H9 (cell line): ENCODE measurements around the gene ZIM2. TPM values are rescaled to one million over a fixed set of nuclear protein-coding genes. Genes with fewer than 3 reads are reported as not detected.

Experiments used
- DNase-seq: peaks from one replicate; pipeline ENCODE4 v3.0.0-alpha.2; 2017
- H2AFZ ChIP-seq: one replicate; pipeline ENCODE4 v1.6.1; 2013; ENCODE audit warnings: mild to moderate bottlenecking, low read length, control low read depth, moderate library complexity
- H2AK5ac ChIP-seq: 2 replicates; pipeline ENCODE4 v1.6.1; 2013; ENCODE audit warnings: low read length, control low read depth, mixed read lengths; ENCODE audit not compliant: insufficient read length
- H2BK120ac ChIP-seq: one replicate; pipeline ENCODE4 v1.6.1; 2013; ENCODE audit warnings: low read depth, mild to moderate bottlenecking, low read length, control low read depth, inconsistent platforms; ENCODE audit not compliant: poor library complexity, severe bottlenecking
- H2BK12ac ChIP-seq: 2 replicates; pipeline ENCODE4 v1.6.1; 2013; ENCODE audit warnings: low read length, control low read depth, mixed read lengths, low read depth; ENCODE audit not compliant: insufficient read length
- H2BK15ac ChIP-seq: 2 replicates; pipeline ENCODE4 v1.6.1; 2013; ENCODE audit warnings: low read depth, low read length, control low read depth
- H2BK20ac ChIP-seq: one replicate; pipeline ENCODE4 v1.6.1; 2013; ENCODE audit warnings: low read depth, mild to moderate bottlenecking, low read length, control low read depth, inconsistent platforms; ENCODE audit not compliant: poor library complexity, severe bottlenecking
- H2BK5ac ChIP-seq: 2 replicates; pipeline ENCODE4 v1.6.1; 2013; ENCODE audit warnings: low read length, control low read depth, mixed read lengths; ENCODE audit not compliant: insufficient read length
- H3K14ac ChIP-seq: 2 replicates; pipeline ENCODE4 v1.6.1; 2013; ENCODE audit warnings: low read length, control low read depth; ENCODE audit not compliant: insufficient read depth
- H3K18ac ChIP-seq: 2 replicates; pipeline ENCODE4 v1.6.1; 2013; ENCODE audit warnings: low read depth, mild to moderate bottlenecking, mixed read lengths, low read length, control low read depth; ENCODE audit not compliant: insufficient read length
- H3K23ac ChIP-seq: 2 replicates; pipeline ENCODE4 v1.6.1; 2013; ENCODE audit warnings: low read length, control low read depth, mixed read lengths, low read depth; ENCODE audit not compliant: insufficient read length
- H3K23me2 ChIP-seq: 2 replicates; pipeline ENCODE4 v1.6.1; 2013; ENCODE audit warnings: low read depth, mild to moderate bottlenecking, mixed read lengths, low read length, control low read depth; ENCODE audit not compliant: insufficient read length, poor library complexity, severe bottlenecking
- H3K27ac ChIP-seq: 2 replicates; pipeline ENCODE4 v1.5.1; 2013; ENCODE audit warnings: low read length, control low read depth, mixed read lengths, low read depth; ENCODE audit not compliant: insufficient read length
- H3K27me3 ChIP-seq: 2 replicates; pipeline ENCODE4 v1.6.1; 2013; ENCODE audit warnings: low read length, control low read depth, inconsistent platforms; ENCODE audit not compliant: insufficient read depth
- H3K4ac ChIP-seq: 2 replicates; pipeline ENCODE4 v1.6.1; 2013; ENCODE audit warnings: low read depth, mild to moderate bottlenecking, control low read depth, inconsistent platforms, low read length, moderate library complexity
- H3K4me1 ChIP-seq: 2 replicates; pipeline ENCODE4 v1.6.1; 2013; ENCODE audit warnings: low read length, control low read depth, inconsistent platforms; ENCODE audit not compliant: insufficient read depth
- H3K4me2 ChIP-seq: 2 replicates; pipeline ENCODE4 v1.6.1; 2013; ENCODE audit warnings: low read length, control low read depth, mixed read lengths; ENCODE audit not compliant: insufficient read length, insufficient read depth
- H3K56ac ChIP-seq: 2 replicates; pipeline ENCODE4 v1.6.1; 2013; ENCODE audit warnings: low read depth, mild to moderate bottlenecking, mixed read lengths, low read length, control low read depth; ENCODE audit not compliant: insufficient read length
- H3K79me1 ChIP-seq: 2 replicates; pipeline ENCODE4 v1.6.1; 2013; ENCODE audit warnings: low read depth, mild to moderate bottlenecking, moderate library complexity, low read length, control low read depth, inconsistent platforms; ENCODE audit not compliant: insufficient read depth, poor library complexity, severe bottlenecking
- H3K79me2 ChIP-seq: 2 replicates; pipeline ENCODE4 v1.6.1; 2013; ENCODE audit warnings: low read length, control low read depth, inconsistent platforms; ENCODE audit not compliant: insufficient read depth
- H3K9ac ChIP-seq: 2 replicates; pipeline ENCODE4 v1.6.1; 2013; ENCODE audit warnings: low read length, control low read depth, mixed read lengths; ENCODE audit not compliant: insufficient read length; ENCODE audit errors: extremely low read depth
- H3K9me3 ChIP-seq: one replicate; pipeline ENCODE4 v1.6.1; 2013; ENCODE audit warnings: low read depth, low read length, inconsistent platforms; ENCODE audit not compliant: control insufficient read depth
- H3T11ph ChIP-seq: one replicate; pipeline ENCODE4 v1.6.1; 2013; ENCODE audit warnings: mild to moderate bottlenecking, low read length, control low read depth, inconsistent platforms
- H4K20me1 ChIP-seq: one replicate; pipeline ENCODE4 v1.6.1; 2013; ENCODE audit not compliant: control insufficient read depth, insufficient read length, insufficient read depth
- H4K5ac ChIP-seq: 2 replicates; pipeline ENCODE4 v1.6.1; 2013; ENCODE audit warnings: low read depth, mild to moderate bottlenecking, mixed read lengths, low read length, control low read depth; ENCODE audit not compliant: insufficient read length
- H4K8ac ChIP-seq: replicated peaks from 2 replicates; pipeline ENCODE4 v1.6.1; 2013; ENCODE audit warnings: low read length, control low read depth, mixed read lengths, low read depth; ENCODE audit not compliant: insufficient read length
- H4K91ac ChIP-seq: 2 replicates; pipeline ENCODE4 v1.6.1; 2013; ENCODE audit warnings: low read depth, mild to moderate bottlenecking, moderate library complexity, mixed read lengths, low read length, control low read depth; ENCODE audit not compliant: insufficient read length
- H3K27ac Mint-ChIP-seq, 3 experiments: 2 replicates in 2 of 3; 3 replicates in 1 of 3; pipeline ENCODE4 v1.8.0; 2020 to 2021; ENCODE audit warnings: mixed read lengths in 3 of 3, mild to moderate bottlenecking in 1 of 3, moderate library complexity in 1 of 3
- H3K27me3 Mint-ChIP-seq: 2 replicates; pipeline ENCODE4 v1.8.0; 2021; ENCODE audit warnings: low read depth, mild to moderate bottlenecking, moderate library complexity, mixed read lengths
- H3K36me3 Mint-ChIP-seq, 3 experiments: 2 replicates in 2 of 3; 3 replicates in 1 of 3; pipeline ENCODE4 v1.8.0; 2020 to 2021; ENCODE audit warnings: low read depth in 3 of 3, mixed read lengths in 3 of 3; ENCODE audit not compliant: insufficient read depth in 1 of 3
- H3K4me1 Mint-ChIP-seq, 2 experiments: 2 replicates each; pipeline ENCODE4 v1.8.0; 2020; ENCODE audit warnings: mixed read lengths in 2 of 2
- H3K4me3 Mint-ChIP-seq, 2 experiments: 2 replicates in 1 of 2; 3 replicates in 1 of 2; pipeline ENCODE4 v1.8.0; 2020 to 2021; ENCODE audit warnings: mild to moderate bottlenecking in 2 of 2, mixed read lengths in 2 of 2, moderate library complexity in 1 of 2
- H3K9me3 Mint-ChIP-seq, 2 experiments: 2 replicates in 1 of 2; 3 replicates in 1 of 2; pipeline ENCODE4 v1.8.0; 2020; ENCODE audit warnings: mild to moderate bottlenecking in 2 of 2, mixed read lengths in 2 of 2, moderate library complexity in 1 of 2
- CTCF ChIP-seq: fragments of 200-600 bp; sonication (generic); conservative IDR thresholded peaks from 3 replicates; pipeline ENCODE4 v1.8.0; 2021; ENCODE audit warnings: antibody characterized with exemption, mild to moderate bottlenecking
- WGBS: extraction: QIAGEN DNeasy Blood & Tissue Kit; methylation state at CpG from one replicate; pipeline ENCODE4 v1.1.7; 2013; ENCODE audit warnings: missing lambda C conversion rate, low lambda C conversion rate, mixed read lengths; ENCODE audit not compliant: insufficient read length; ENCODE audit errors: extremely low coverage; 5-methylcytosine and 5-hydroxymethylcytosine counted together
- total RNA-seq: library from RNA; stranded (reverse); gene quantifications from 2 replicates; pipeline ENCODE4 v1.2.1, GENCODE V29; 2021

Gene ZIM2
- total RNA-seq, 1 experiment from 2014 or later: not detected

- TF ChIP-seq CTCF: no peak
- Histone ChIP-seq H2BK12ac (no peak overlapping the region), H3K27me3 (no peaks in the 10 kb centered on the region), H3K14ac (no peak overlapping the region), H3K4me1 (no peaks in the 10 kb centered on the region), H4K20me1 (no peaks in the 10 kb centered on the region), H3K9ac (no peak overlapping the region), H3K18ac (no peak overlapping the region), H3K4me2 (no peak overlapping the region), H3K23ac (no peak overlapping the region), H3K23me2 (no peaks in the 10 kb centered on the region), H2AFZ (no peak overlapping the region), H2BK15ac (no peak overlapping the region), H3K27ac (no peak overlapping the region), H4K91ac (no peak overlapping the region), H3K79me2 (no peaks in the 10 kb centered on the region), H2BK120ac (no peak overlapping the region), H4K5ac (no peak overlapping the region), H3K56ac (no peak overlapping the region), H3K4ac (no peak overlapping the region), H3K79me1 (no peaks in the 10 kb centered on the region), H3K9me3 (peaks cover 32% of the 10 kb centered on the region), H3T11ph (no peak overlapping the region), H2BK5ac (no peak overlapping the region), H2AK5ac (no peak overlapping the region), H2BK20ac (no peak overlapping the region), H4K8ac (no peak overlapping the region)
- Mint-ChIP-seq H3K4me1 (no peaks in the 10 kb centered on the region), H3K4me3 (no peak overlapping the region), H3K27me3 (no peaks in the 10 kb centered on the region), H3K27ac (no peak overlapping the region), H3K36me3 (peaks cover 0 to 24% (median 7%) of the 10 kb centered on the region in 3 experiments; a peak in 4 of 7 replicates), H3K9me3 (peaks cover 73 to 76% of the 10 kb centered on the region in 2 experiments)
- DNase-seq: no peak
- no CpG with 5 or more reads among the region's 4 CpGs for WGBS
Observed at GRCh38 chr19:56848166-56848565, 7.6 kb upstream of the ZIM2 start.
